GM23338 (cell line): ENCODE data around the gene AAGAB. TPM values are rescaled to one million over a fixed set of nuclear protein-coding genes. Genes with fewer than 3 reads are reported as not detected.

Experiments
- ATAC-seq: fragments of 200-7000 bp; cut with Tn5 transposase; 3 replicates; pipeline ENCODE4 v1.9.1; 2020
- DNase-seq: peaks from one replicate; pipeline ENCODE4 v3.0.0-alpha.2; 2015; ENCODE audit warnings: low spot score
- H2AFZ ChIP-seq: fragments of 200-600 bp; sonication (generic); 2 replicates; pipeline ENCODE4 v1.8.0; 2016; ENCODE audit warnings: antibody characterized with exemption, mild to moderate bottlenecking, moderate library complexity
- H3F3A ChIP-seq: fragments of 200-600 bp; sonication (generic); replicated peaks from 2 replicates; pipeline ENCODE4 v1.8.0; 2017; ENCODE audit warnings: antibody characterized with exemption, mixed run types, low read depth
- H3K27ac ChIP-seq: fragments of 200-600 bp; sonication (generic); 2 replicates; pipeline ENCODE4 v1.6.1; 2016; ENCODE audit warnings: low read depth
- H3K27me3 ChIP-seq: fragments of 200-600 bp; sonication (generic); 2 replicates; pipeline ENCODE4 v1.8.0; 2016; ENCODE audit warnings: mild to moderate bottlenecking, mixed run types, moderate library complexity; ENCODE audit not compliant: insufficient read depth
- H3K36me3 ChIP-seq: fragments of 200-600 bp; sonication (generic); 2 replicates; pipeline ENCODE4 v1.8.0; 2016; ENCODE audit warnings: mild to moderate bottlenecking; ENCODE audit not compliant: insufficient read depth
- H3K4me1 ChIP-seq: fragments of 200-600 bp; sonication (generic); 2 replicates; pipeline ENCODE4 v1.8.0; 2016; ENCODE audit warnings: mild to moderate bottlenecking, moderate library complexity; ENCODE audit not compliant: insufficient read depth
- H3K4me2 ChIP-seq: fragments of 200-600 bp; sonication (generic); 2 replicates; pipeline ENCODE4 v1.7.1; 2017; ENCODE audit warnings: mixed run types
- H3K4me3 ChIP-seq: fragments of 200-600 bp; sonication (generic); 2 replicates; pipeline ENCODE4 v1.6.1; 2016; ENCODE audit warnings: mixed run types
- H3K79me2 ChIP-seq: fragments of 200-600 bp; sonication (generic); replicated peaks from 2 replicates; pipeline ENCODE4 v1.8.0; 2017; ENCODE audit warnings: mild to moderate bottlenecking; ENCODE audit not compliant: insufficient read depth
- H3K9me2 ChIP-seq: fragments of 200-600 bp; sonication (generic); 2 replicates; pipeline ENCODE4 v1.8.0; 2017; ENCODE audit not compliant: insufficient read depth
- H4K20me1 ChIP-seq: fragments of 200-600 bp; sonication (generic); replicated peaks from 2 replicates; pipeline ENCODE4 v1.8.0; 2017; ENCODE audit warnings: mild to moderate bottlenecking; ENCODE audit not compliant: insufficient read depth
- H3K27ac Mint-ChIP-seq: 2 replicates; pipeline ENCODE4 v1.8.0; 2020; ENCODE audit warnings: inconsistent platforms, mild to moderate bottlenecking, moderate library complexity, mixed read lengths
- H3K27me3 Mint-ChIP-seq: 3 replicates; pipeline ENCODE4 v1.8.0; 2022; ENCODE audit warnings: low read depth, mild to moderate bottlenecking, moderate library complexity, mixed read lengths, inconsistent platforms; ENCODE audit not compliant: insufficient read depth, poor library complexity
- H3K36me3 Mint-ChIP-seq: 3 replicates; pipeline ENCODE4 v1.8.0; 2021; ENCODE audit warnings: low read depth, mild to moderate bottlenecking, inconsistent platforms, moderate library complexity, mixed read lengths
- H3K4me1 Mint-ChIP-seq: 3 replicates; pipeline ENCODE4 v1.8.0; 2020; ENCODE audit warnings: mild to moderate bottlenecking, inconsistent platforms, mixed read lengths
- H3K4me3 Mint-ChIP-seq: 3 replicates; pipeline ENCODE4 v1.8.0; 2021; ENCODE audit warnings: moderate library complexity, mild to moderate bottlenecking, inconsistent platforms, mixed read lengths
- H3K9me3 Mint-ChIP-seq: 3 replicates; pipeline ENCODE4 v1.8.0; 2020; ENCODE audit warnings: moderate library complexity, mild to moderate bottlenecking, inconsistent platforms, mixed read lengths
- CREB1 ChIP-seq: fragments of 250-450 bp; sonication (Bioruptor Pico); IDR thresholded peaks from 2 replicates; pipeline ENCODE4 v1.5.0; 2020; ENCODE audit warnings: low read depth, mild to moderate bottlenecking, moderate library complexity
- EZH2 ChIP-seq: fragments of 200-600 bp; sonication (generic); IDR thresholded peaks from one replicate; pipeline ENCODE4 v1.8.0; 2017; ENCODE audit warnings: antibody characterized with exemption, mild to moderate bottlenecking, low read depth; ENCODE audit not compliant: unreplicated experiment
- JUNB ChIP-seq: IDR thresholded peaks from one replicate; pipeline ENCODE4 v1.6.1; 2016; ENCODE audit warnings: antibody characterized with exemption; ENCODE audit not compliant: unreplicated experiment
- POLR2AphosphoS5 ChIP-seq: IDR thresholded peaks from 2 replicates; pipeline ENCODE4 v1.6.1; 2016; ENCODE audit warnings: antibody characterized with exemption, low read depth
- polyA plus RNA-seq: library from polyadenylated mRNA; unstranded; fragments of >200 nt; fragmentation: Nextera tagmentation; extraction: Ambion mirVana; gene quantifications from 2 replicates; pipeline ENCODE4 v1.2.1, GENCODE V29; 2016
- total RNA-seq: library from RNA; depleted of rRNA; stranded (reverse); fragments of >200 nt; shearing (Covaris generic); gene quantifications from 2 replicates; pipeline ENCODE4 v1.2.3, GENCODE V29; 2014
- TF ChIP-seq, protein P1 (sequence below): fragments of 250-450 bp; sonication (Bioruptor Pico); IDR thresholded peaks from 2 replicates; pipeline ENCODE4 v1.5.0; 2020; ENCODE audit warnings: mild to moderate bottlenecking, moderate library complexity

The AAGAB gene
- total and polyA plus RNA-seq, 2 experiments from 2014 or later: 20.8 to 42.8 TPM

DNA sequence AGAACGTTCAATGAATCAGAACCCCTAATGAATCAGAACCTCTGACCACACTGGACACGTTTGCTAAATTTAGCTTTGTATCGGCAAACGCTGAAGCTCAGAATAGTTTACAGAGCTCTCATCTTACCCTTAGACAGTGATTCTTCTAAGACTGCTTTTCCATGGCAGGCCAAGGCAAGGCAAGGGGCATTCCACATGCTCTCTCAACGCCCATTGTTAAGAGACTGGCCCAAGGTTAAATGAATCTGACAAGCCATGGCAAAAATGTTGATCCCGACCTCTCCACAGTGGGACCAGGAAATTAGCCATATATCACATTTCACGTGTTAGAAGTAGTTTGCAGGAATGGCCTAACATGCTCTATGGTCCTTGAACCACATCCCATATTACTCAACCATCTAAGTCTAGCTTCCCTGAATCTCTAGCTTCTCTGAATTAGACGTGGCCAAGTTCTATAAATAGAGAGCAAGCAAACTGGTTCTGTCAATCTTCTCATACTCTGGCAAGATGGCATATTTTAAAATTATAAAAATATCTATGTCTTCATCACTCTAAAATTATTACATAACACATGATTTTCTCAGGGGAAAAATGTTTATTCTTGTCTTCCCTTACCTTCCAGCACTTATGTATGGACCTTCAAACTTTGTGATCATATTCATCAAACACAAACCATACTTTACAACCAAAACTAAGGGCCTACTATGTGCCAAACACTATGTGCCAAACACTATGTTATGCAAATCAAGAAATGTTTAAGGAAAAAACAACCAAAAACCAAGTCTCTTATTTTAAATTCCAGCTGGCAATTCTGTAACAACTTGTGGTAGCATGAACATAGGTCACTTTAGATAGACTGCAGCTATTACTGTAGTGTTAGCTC lies 54.3 kb downstream of the AAGAB start:
- peaks cover 15% of the 10 kb centered on the region; the same call in 2 of the 3 replicates for H3K4me1 Mint-ChIP-seq
- ATAC-seq (no peak), DNase-seq (no peak)
- H3K27ac Mint-ChIP-seq: no peak overlapping the region
- Histone ChIP-seq H3K27me3 (no peaks in the 10 kb centered on the region), H4K20me1 (no peaks in the 10 kb centered on the region), H3K4me2 (no peak overlapping the region), H3F3A (no peaks in the 10 kb centered on the region), H3K4me1 (peaks cover 16% of the 10 kb centered on the region; the same call in 1 of the 2 replicates), H2AFZ (no peak overlapping the region), H3K9me2 (no peaks in the 10 kb centered on the region), H3K79me2 (no peaks in the 10 kb centered on the region), H3K27ac (no peak overlapping the region), H3K4me3 (no peak overlapping the region), H3K36me3 (0 out of 2 replicates have a peak, but pooled peaks cover 3% of the 10 kb centered on the region)
- no peaks in the 10 kb centered on the region for H3K9me3 Mint-ChIP-seq
- H3K4me3 Mint-ChIP-seq: no peak overlapping the region
- H3K36me3 Mint-ChIP-seq: peaks cover 12% of the 10 kb centered on the region; the same call in 2 of the 3 replicates
- peaks cover 3% of the 10 kb centered on the region for H3K27me3 Mint-ChIP-seq
- TF ChIP-seq, protein P1, sequence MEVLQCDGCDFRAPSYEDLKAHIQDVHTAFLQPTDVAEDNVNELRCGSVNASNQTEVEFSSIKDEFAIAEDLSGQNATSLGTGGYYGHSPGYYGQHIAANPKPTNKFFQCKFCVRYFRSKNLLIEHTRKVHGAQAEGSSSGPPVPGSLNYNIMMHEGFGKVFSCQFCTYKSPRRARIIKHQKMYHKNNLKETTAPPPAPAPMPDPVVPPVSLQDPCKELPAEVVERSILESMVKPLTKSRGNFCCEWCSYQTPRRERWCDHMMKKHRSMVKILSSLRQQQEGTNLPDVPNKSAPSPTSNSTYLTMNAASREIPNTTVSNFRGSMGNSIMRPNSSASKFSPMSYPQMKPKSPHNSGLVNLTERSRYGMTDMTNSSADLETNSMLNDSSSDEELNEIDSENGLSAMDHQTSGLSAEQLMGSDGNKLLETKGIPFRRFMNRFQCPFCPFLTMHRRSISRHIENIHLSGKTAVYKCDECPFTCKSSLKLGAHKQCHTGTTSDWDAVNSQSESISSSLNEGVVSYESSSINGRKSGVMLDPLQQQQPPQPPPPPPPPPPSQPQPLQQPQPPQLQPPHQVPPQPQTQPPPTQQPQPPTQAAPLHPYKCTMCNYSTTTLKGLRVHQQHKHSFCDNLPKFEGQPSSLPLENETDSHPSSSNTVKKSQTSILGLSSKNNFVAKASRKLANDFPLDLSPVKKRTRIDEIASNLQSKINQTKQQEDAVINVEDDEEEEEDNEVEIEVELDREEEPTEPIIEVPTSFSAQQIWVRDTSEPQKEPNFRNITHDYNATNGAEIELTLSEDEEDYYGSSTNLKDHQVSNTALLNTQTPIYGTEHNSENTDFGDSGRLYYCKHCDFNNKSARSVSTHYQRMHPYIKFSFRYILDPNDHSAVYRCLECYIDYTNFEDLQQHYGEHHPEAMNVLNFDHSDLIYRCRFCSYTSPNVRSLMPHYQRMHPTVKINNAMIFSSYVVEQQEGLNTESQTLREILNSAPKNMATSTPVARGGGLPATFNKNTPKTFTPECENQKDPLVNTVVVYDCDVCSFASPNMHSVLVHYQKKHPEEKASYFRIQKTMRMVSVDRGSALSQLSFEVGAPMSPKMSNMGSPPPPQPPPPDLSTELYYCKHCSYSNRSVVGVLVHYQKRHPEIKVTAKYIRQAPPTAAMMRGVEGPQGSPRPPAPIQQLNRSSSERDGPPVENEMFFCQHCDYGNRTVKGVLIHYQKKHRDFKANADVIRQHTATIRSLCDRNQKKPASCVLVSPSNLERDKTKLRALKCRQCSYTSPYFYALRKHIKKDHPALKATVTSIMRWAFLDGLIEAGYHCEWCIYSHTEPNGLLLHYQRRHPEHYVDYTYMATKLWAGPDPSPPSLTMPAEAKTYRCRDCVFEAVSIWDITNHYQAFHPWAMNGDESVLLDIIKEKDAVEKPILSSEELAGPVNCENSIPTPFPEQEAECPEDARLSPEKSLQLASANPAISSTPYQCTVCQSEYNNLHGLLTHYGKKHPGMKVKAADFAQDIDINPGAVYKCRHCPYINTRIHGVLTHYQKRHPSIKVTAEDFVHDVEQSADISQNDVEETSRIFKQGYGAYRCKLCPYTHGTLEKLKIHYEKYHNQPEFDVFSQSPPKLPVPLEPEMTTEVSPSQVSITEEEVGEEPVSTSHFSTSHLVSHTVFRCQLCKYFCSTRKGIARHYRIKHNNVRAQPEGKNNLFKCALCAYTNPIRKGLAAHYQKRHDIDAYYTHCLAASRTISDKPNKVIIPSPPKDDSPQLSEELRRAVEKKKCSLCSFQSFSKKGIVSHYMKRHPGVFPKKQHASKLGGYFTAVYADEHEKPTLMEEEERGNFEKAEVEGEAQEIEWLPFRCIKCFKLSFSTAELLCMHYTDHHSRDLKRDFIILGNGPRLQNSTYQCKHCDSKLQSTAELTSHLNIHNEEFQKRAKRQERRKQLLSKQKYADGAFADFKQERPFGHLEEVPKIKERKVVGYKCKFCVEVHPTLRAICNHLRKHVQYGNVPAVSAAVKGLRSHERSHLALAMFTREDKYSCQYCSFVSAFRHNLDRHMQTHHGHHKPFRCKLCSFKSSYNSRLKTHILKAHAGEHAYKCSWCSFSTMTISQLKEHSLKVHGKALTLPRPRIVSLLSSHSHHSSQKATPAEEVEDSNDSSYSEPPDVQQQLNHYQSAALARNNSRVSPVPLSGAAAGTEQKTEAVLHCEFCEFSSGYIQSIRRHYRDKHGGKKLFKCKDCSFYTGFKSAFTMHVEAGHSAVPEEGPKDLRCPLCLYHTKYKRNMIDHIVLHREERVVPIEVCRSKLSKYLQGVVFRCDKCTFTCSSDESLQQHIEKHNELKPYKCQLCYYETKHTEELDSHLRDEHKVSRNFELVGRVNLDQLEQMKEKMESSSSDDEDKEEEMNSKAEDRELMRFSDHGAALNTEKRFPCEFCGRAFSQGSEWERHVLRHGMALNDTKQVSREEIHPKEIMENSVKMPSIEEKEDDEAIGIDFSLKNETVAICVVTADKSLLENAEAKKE: no peak
- no peak for TF ChIP-seq JUNB
- no peak for TF ChIP-seq POLR2AphosphoS5
- no peak for TF ChIP-seq CREB1 (CRISPR knock-in tag)
- TF ChIP-seq EZH2: no peak
